HG03064 (cell line): ENCODE data around the gene ATF5.

Experiments used
- ATAC-seq: cut with Tn5 transposase; IDR thresholded peaks from one replicate; pipeline ENCODE4 v1.9.1; 2021; ENCODE audit warnings: low read depth; ENCODE audit not compliant: unreplicated experiment

The ATF5 gene, protein sequence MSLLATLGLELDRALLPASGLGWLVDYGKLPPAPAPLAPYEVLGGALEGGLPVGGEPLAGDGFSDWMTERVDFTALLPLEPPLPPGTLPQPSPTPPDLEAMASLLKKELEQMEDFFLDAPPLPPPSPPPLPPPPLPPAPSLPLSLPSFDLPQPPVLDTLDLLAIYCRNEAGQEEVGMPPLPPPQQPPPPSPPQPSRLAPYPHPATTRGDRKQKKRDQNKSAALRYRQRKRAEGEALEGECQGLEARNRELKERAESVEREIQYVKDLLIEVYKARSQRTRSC

GRCh38 chr19:49929121-49929610, at the start of gene ATF5, which contains the start of gene NUP62:
ATF5 (plus strand) TSS chr19:49929205; CDS start chr19:49930851, 1,646 bp downstream.
NUP62 (minus strand) TSS chr19:49929504; CDS start chr19:49909807, 19,697 bp downstream.
- ATAC-seq = peak; percentile 48

DNA sequence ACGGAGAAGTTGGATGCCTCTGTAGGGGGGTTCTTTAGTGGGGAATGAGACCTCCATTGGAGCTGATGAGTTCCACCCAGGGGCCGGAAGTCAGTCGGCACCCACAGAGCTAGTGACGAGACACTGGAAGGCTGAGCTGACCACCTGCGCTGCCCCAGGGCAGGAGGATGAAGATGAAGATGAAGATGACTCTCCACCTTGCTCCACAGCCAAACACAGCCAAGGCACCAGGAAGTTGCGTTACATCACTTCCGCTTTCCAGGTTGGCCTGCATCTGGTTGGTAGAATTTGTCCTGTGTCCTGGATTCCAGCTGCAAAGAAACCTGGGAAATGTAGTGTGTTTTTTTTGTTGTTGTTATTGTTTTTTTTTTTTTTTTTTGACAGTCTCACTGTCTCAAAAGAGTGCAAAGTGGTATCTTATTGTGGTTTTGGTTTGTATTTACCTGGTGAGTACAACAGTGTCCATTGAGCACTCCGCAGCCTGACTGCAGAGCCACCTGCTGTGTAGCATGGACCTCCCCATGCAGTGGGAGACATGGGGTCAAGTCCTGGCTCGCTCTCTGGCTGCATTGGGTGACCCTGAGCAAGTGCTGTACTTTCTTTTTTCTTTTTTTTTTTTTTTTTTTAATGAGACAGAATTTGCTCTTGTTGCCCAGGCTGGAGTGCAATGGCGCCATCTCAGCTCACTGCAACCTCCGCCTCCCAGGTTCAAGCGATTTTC, 49.6 kb upstream of the ATF5 start:
- ATAC-seq = no peak

GRCh38 chr19:49880162-49880869, 48.7 kb upstream of the ATF5 start:
- ATAC-seq = no peak

- no peak for ATAC-seq
Measured at GRCh38 chr19:49881186-49881585, 47.8 kb upstream of the ATF5 start.

- ATAC-seq = no peak
Measured at GRCh38 chr19:49881672-49882394, 47.2 kb upstream of the ATF5 start.

- ATAC-seq = no peak
Measured at GRCh38 chr19:49882643-49883042, 46.4 kb upstream of the ATF5 start.

DNA sequence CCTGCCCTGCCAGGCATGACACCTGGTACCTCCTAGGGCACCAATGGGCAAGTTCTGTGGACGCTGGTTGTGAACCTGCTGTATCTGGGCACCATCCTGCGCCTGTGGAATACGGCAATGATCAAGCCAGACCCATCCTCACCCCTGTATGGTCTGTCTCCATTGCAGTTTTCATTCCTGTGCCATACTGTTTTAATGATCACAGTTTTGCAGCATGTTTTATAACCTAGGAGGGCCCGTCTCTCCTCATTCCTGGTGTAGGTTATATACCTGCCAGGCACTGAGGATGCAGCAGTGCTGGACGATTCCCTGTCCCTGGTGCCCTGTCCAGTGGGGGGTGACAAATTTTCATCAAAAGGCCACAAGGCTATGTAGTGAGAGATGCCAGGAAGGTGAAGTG, 45.9 kb upstream of the ATF5 start:
- ATAC-seq = no peak

- no peak for ATAC-seq
Measured at GRCh38 chr19:49884109-49884508, 44.9 kb upstream of the ATF5 start.

DNA sequence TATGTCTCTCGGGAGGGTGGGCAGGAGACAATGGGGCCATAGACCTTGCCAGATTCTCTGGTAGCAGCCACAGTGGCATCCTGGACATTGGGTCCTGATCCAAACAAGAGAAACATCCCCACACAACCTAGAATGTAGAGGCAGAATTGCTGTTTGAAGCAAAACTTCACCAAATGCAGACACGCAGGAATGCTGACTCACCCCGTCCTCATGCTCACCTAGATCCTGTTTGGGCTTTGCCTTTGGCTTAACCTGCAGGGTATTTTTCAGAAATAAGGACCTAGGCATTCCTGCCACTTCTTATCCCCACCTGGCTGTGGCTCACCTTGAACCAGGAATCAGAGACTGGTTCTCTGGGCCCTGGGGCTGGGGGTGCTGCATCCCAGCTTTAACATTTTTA, 44.2 kb upstream of the ATF5 start:
- ATAC-seq = no peak

- no peak for ATAC-seq
Measured at GRCh38 chr19:49887037-49887664, 41.9 kb upstream of the ATF5 start.

DNA sequence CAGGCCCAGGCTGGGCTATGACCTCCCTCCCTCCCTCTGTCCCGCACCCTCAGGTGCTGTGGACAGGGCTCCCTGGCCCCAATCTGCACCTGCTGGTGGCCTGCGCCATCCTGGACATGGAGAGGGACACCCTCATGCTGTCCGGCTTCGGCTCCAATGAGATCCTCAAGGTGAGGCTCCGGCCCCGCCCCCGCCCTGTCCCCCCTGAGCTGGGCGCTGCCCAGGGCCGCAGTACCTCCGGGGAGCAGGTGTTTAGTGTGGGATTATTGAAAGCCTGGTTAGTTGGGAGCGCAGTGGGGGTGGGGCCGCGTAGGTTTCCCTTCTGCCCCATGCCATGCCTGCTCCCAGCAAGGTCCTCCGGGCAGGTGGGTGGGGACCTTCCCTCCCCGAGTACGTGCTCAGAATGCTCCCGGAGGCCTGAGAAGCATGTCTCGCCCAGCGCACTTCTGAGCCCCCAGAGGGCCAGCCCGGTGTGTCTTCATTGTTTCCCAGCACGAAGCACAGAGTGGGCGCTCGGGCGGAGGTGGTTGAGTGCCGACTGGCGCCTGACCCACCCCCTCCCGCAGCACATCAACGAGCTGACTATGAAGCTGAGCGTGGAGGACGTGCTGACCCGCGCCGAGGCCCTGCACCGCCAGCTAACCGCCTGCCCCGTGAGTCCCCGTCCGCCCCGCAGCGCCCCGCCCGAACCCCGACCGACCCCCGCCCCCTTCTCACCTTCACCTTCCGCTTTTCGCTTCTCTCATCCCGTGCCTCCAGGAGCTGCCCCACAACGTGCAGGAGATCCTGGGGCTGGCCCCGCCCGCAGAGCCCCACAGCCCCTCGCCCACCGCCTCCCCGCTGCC, 41.1 kb upstream of the ATF5 start:
- ATAC-seq = no peak

GRCh38 chr19:49888510-49888824, 40.5 kb upstream of the ATF5 start:
- no peak for ATAC-seq

DNA sequence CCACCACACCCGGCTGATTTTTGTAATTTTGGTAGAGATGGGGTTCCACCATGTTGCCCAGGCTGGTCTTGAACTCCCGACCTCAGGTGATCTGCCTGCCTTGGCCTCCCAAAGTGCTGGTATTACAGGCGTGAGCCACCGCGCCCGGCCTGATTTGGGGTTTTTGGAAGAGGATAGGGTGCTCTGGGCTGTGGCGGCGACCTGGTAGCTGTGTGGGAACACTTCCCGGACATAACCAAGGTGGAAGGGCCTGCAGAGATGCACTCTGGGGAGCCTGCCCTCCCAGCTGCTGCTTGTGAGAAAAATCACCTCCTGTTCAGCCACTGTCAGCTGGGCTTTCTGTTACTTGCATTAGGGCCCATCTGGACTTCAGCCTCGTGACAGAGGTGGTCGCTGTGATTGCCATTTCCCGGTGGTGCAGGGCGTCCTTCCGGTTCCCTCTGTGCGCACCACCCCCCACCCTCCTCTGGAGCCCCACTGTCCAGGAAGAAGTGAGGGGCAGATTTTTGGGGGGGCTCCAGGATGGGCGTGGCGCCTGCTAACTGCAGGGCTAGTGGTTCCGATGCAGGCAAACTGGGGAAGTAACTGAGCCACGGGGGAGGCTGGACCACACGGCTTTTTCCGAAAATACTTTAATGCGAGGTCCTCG, 39.8 kb upstream of the ATF5 start:
- no peak for ATAC-seq

DNA sequence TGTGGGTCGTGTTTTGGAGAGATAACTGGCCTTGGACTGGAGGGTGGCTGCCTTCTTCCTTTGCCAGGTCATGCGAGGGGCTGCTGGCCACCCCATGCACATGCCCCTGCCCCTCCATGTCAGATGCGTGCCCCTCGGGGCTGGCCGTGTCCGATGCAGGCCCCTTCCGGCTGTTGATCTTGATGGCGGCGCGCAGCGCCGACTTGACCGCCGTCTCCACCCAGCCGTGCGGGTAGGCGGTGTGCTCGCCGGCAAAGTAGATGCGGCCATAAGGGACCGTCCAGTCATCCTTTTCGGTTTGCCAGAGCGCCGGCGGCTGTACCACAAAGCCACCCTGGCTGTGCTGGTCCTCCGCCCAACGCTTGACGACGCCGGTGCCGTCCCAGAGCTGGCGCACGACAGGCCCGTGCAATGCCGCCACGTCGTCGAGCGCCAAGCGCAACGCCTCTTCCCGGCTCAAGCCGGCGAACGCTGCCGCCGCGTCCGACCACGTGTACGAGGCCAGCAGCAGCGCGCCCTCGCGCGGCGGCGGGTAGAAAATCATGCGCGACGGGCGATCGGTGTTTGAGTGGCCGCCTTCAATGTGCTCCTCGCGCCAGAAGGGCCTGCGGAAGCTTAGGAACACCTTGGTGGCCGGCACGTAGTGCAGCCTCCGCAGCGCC, 39.2 kb upstream of the ATF5 start:
- no peak for ATAC-seq

GRCh38 chr19:49890349-49891311, 38.4 kb upstream of the ATF5 start:
- ATAC-seq = no peak

DNA sequence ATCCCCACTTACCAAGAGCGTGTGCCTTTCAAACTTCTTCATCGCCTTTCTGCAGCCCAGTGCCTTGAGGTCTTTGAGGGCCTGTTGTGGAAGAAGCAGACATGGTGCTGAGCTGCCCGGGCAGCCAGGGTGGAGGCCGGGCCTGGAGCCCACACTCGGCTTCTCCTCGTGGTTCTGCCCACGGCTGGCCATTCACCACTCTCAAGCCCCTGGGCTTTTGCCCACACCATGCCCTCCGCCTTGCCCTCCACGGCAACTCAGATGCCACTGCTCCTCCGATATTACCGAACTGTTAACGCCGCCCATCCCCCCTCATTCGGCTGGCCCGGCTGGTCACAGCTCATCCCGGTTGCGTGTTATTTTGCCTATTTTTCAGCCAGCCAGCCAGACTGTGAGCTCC, 37.6 kb upstream of the ATF5 start:
- ATAC-seq = no peak

DNA sequence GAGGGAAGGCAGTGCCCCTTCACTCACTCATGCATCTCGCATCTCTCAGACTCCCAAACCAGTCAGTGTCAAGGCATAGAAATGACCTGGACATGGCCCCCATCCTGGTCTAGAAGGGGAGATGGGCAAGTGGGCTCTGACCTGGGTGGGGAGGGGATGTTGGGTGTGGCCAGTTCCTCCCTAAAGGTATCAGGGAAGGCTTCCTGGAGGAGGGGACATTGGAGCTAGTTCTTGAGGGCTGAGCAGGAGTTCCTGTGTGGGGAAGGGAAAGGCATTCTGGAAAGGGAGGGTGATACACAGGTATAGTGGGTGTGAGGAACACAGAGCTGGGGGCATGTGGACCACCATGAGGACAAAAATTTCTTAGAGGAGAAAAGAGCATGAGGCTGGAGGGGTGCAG, 36.3 kb upstream of the ATF5 start:
- ATAC-seq = no peak
